CMK (cell line): Measurements from ENCODE around the gene ALX3.
"Not testable (repeated sequence)": the region's sequence is repeated elsewhere in the genome, so short reads cannot be mapped to it uniquely, and the experiment has no call there.

ENCODE experiments used
- DNase-seq: peaks from one replicate; pipeline ENCODE4 v3.0.0-alpha.2; 2010; ENCODE audit warnings: low read depth

ALX3 gene

GRCh38 chr1:110089561-110090275, 19.2 kb upstream of the ALX3 start:
- peak; percentile 72 for DNase-seq

- DNase-seq: no peak
These were observed 18.4 kb upstream of the ALX3 start for GRCh38 chr1:110088739-110089316.

GRCh38 chr1:110087812-110088738, 17.6 kb upstream of the ALX3 start:
- peak; percentile 48 for DNase-seq

DNA sequence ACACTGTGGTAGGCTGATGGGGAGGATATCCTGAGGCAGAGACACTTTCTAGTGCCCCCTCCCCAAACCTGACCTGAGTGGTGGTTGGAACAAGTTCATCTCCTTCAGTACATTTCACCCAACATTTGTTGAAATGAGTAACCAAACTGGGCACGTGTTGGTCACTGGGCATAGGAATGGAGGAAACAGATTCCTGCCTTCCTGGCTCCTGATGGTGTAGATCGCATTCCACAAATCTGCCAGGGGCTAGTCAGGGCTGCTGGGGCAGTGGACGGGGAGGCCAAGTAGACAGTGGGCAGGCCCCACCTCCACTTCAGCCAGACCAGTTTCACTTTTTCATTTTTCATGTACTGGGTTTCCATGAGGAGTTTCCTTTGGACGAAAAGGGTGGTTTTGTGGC, 16.5 kb upstream of the ALX3 start:
- no peak for DNase-seq

DNA sequence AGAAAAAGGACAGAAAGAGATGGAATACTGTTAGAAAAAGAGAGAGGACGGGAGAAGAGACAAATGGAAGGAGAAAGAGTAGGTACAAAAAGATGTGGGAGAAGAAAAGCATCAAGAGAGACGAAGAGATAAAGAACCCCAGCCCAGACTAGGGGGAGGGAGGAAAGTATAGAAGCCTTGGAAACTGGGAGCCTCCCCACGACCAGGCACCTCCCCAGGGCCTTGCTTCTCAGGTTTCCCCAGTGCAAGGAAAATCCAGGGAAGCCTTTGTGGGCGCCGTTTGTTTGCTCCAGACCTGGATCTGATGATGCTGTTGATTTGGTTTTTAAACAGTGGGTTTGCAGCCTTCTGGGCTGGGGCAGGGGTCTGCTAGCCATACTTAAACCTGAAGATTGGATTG, 15.2 kb upstream of the ALX3 start:
- no peak for DNase-seq

- DNase-seq: no peak
These were observed 14.0 kb upstream of the ALX3 start for GRCh38 chr1:110084227-110085078.

DNA sequence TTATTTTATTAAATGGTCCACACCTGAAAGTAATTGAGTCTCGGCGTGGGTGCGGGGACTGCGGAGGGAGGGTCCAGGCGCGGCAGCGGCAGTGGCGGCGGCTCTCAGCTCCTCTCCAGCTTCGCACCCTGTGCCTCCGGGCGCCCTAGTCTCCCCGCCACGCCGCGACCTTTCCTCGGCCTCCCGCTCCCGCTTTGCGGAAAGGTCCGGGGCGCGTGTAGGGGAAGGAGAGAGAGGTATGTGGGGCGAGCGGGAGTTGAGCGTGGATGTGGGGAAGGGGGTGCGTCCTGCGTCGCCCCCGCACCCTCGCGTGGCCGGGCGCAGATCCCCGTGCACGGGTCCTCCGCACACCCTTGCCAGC, 13.4 kb upstream of the ALX3 start:
- no peak for DNase-seq

DNA sequence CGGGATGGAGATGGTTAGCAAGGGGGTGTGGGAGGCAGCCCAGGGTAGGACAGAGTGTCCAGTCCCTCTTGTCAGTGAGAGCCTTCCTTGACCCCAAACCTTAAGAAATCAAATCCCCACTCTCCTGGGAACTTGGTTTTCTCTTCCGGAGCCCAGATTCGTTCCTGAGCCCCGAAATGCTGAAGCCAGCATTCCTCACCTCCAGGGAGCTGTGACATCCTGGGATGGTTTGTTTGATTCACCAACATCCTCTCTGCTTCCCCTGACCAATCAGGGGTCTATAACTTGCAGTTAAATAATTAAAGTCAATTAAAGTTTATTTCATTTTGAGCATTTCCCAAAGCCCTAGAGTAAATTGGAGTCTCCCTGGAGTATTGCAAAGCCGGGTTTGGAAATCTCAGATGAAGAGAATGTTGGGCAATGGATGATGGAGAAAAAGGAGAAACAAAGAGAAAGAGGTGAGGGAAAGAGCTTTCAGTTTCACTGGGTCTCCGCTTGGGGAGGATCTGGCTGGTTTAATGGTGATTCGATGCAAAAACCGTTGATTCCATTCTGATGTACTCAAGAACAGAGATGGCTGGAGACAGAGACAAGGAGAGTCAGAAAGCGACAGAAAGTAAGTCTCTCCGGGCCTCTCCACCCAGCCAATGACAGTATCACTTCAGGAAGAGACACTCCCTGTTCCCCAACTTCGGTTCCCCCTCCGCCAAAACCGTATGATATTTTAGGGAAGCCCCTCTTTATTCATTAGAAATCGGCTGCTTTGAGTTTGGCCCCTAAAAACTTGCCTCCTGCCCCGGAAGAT, 12.8 kb upstream of the ALX3 start:
- no peak for DNase-seq

GRCh38 chr1:110082477-110082876, 12.0 kb upstream of the ALX3 start:
- no peak for DNase-seq

GRCh38 chr1:110081061-110081460, 10.6 kb upstream of the ALX3 start:
- DNase-seq: no peak

GRCh38 chr1:110079995-110080394, 9.5 kb upstream of the ALX3 start:
- not testable (repeated sequence) for DNase-seq

DNA sequence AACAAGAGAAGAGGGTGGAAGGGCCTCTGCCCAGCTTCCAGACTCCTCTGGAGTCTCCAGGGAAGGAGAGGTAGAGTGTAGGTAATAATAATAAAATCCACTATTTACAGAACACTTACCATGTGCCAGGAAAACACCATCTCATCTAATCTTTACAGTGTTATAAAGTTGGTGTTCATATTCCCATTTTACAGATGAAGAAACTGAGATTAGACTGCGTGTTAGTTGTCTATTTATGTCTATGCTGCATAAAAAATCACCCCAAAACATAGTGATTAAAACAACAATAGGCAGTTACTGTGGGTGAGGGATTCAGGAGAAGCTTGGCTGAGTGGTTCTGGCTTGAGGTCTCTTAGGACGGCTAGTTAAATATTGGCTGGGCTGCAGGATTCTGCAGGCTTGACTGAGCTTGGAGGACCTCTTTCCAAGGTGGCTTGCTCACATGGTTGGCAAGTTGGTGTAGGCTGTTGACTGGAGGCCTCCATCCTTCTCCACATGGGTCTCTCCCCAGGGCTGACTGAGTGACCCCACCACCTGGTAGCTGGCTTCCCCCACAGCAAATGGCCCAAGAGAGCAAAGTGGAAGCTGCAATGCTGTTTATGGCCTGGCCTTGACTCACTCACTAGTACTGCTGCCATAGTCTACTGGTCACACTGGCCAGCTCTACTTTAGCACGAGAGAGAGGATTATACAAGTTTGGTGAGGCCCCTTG, 6.5 kb upstream of the ALX3 start:
- DNase-seq: no peak

DNA sequence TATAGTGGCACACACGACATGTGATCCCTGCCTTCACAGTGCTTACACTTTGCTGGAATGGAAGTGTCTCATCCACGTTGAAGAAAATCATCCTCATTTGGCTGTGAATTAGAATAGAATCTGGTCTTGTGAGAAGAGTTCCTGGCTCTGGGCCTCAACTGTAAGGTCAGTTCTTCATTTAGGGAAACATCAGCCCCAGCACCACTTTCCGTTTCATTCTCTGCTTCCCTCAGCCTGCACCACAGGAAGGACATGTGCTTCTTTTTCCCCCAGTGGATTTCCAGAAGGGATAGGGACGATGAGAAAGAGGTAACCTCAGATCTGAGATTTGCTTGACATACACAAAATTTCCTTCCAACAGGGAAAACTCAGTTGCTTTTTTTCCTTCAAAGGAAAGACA, 3.7 kb upstream of the ALX3 start:
- no peak for DNase-seq

DNA sequence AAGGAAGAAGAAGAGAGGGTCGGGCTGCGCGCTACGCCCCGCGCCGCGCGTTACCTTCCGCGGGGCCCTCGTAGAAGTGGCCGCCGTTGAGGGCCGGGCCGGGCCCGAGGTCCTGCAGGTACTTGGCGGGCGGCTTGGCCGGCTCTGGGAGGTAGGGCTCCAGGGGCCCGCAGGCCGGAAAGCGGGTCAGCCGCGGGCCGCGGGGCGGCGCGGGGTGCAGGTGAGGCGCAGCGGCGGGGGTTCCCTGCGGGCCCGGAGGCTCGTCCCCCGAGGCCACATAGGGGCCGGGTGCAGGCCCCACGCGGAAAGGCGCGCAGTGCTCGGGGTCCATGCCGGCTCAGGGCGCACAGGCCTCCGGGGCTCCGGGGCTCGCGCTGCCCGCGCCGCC, 196 bp downstream of the ALX3 start:
- no peak for DNase-seq

GRCh38 chr1:110069404-110070281, 829 bp downstream of the ALX3 start:
- DNase-seq: no peak

GRCh38 chr1:110068646-110069403, 1.6 kb downstream of the ALX3 start:
- no peak for DNase-seq

DNA sequence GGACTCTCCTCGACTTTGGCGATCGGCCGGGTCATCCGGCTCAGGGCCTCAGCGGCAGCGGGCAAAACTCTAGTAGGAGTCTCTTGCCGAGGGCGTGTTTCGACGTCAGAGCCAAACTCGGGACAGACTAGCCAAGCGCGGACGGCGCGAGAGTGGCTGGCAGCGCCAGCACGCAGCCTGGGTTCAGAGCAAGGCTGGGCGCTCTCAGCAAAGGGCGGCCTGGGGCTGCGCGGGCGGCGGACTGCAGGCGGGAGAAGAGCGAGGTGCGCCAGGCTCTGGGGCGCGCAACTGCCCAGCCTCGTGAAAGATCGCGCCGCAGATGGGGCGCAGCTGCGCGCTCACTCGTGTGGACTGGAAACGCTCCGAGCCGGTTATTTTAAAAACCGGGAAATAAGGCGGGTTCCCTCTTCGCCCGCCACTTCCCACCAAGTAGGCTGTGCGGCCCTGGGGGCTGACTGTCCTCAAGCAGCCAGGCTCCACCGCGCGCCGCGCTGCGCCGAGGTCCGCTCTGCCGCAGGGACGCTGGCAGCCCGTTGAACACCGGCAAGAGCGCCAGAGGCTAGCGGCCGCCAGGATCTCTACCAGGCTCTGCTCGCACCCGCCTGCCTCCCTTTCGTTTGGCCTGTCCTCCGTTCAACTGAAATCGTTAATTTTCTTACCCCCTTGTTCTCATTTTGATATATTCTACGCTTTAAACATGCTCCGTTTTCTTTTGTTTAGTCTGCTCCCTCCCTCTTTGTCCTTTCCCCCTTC, 2.4 kb downstream of the ALX3 start:
- no peak for DNase-seq

GRCh38 chr1:110067479-110067892, 3.0 kb downstream of the ALX3 start:
- DNase-seq: no peak
